C4-2B (cell line): Measurements from ENCODE around the gene NKG7.

Experiments used
- CTCF ChIP-seq: fragments of 450-650 bp; conservative IDR thresholded peaks from 2 replicates; pipeline ENCODE4 v1.5.1; 2017; ENCODE audit warnings: mild to moderate bottlenecking
- ZFX ChIP-seq: fragments of 450-650 bp; IDR thresholded peaks from 2 replicates; pipeline ENCODE4 v1.6.1; 2017

- TF ChIP-seq CTCF (no peak), ZFX (no peak)
Measured at GRCh38 chr19:51417107-51417809, 44.8 kb upstream of the NKG7 start, which contains the start of gene SIGLEC10.
